ENCODE data around the gene COG1. TPM values are rescaled to one million over a fixed set of nuclear protein-coding genes. Genes with fewer than 3 reads are reported as not detected.

Gene COG1, protein sequence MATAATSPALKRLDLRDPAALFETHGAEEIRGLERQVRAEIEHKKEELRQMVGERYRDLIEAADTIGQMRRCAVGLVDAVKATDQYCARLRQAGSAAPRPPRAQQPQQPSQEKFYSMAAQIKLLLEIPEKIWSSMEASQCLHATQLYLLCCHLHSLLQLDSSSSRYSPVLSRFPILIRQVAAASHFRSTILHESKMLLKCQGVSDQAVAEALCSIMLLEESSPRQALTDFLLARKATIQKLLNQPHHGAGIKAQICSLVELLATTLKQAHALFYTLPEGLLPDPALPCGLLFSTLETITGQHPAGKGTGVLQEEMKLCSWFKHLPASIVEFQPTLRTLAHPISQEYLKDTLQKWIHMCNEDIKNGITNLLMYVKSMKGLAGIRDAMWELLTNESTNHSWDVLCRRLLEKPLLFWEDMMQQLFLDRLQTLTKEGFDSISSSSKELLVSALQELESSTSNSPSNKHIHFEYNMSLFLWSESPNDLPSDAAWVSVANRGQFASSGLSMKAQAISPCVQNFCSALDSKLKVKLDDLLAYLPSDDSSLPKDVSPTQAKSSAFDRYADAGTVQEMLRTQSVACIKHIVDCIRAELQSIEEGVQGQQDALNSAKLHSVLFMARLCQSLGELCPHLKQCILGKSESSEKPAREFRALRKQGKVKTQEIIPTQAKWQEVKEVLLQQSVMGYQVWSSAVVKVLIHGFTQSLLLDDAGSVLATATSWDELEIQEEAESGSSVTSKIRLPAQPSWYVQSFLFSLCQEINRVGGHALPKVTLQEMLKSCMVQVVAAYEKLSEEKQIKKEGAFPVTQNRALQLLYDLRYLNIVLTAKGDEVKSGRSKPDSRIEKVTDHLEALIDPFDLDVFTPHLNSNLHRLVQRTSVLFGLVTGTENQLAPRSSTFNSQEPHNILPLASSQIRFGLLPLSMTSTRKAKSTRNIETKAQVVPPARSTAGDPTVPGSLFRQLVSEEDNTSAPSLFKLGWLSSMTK
- total RNA-seq: 10 to 100 TPM; 32.1 to 40.8 TPM

DNA sequence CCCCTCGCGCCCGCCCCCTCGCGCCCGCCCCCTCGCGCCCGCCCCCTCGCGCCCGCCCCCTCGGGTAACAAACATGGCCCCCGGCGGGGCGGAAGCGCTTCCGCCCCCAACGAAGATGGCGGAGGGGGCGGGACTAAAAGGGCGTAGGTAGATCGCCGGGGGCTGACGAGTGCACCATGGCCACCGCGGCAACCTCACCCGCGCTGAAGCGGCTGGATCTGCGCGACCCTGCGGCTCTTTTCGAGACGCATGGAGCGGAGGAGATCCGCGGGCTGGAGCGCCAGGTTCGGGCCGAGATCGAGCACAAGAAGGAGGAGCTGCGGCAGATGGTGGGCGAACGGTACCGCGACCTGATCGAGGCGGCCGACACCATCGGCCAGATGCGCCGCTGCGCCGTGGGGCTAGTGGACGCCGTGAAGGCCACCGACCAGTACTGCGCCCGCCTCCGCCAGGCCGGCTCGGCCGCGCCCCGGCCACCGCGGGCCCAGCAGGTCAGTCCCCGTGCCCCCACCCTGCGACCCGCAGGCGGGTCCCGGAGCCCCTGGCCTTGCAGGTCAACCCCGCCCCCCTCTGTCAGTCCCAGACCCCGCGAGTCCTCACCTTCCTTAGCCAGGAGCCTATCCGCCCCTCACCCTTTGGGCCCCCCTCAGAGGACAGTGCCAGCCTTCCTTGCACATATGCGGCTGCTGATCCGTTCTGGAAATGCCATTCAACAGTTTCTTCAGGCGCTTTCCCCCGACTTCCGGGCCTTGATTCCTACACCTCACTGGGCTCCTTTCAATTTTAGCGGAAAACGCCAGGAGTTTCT is at the start of gene COG1:
COG1 (plus strand) TSS at position 162 of the 808 bp plus-strand sequence; CDS start at position 177, 15 bp downstream.

Other genes with a start within 250 kb of the COG1 start
- 10 to 100 TPM; 16.8 to 18.4 TPM for gene SLC39A11, start 100.4 kb upstream of the COG1 start, total RNA-seq
- gene SSTR2, start 28.0 kb upstream of the COG1 start, total RNA-seq: under 1 TPM in 1 of 2 experiments, not detected in 1; 0.02 TPM
- gene CPSF4L, start 68.8 kb downstream of the COG1 start, total RNA-seq: not detected
- 1 to 10 TPM; 2.1 to 3.0 TPM for gene CDC42EP4, start 118.9 kb downstream of the COG1 start, total RNA-seq